Stimulated activated CD4-positive, alpha-beta T cell treated with anti-CD3 and anti-CD28 coated beads, Interleukin-1b, Interleukin-23, amount 100 ng/mL, for 24 hours (primary cell): ENCODE results near the gene MYCBP2.
"Not testable (repeated sequence)": the region's sequence is repeated elsewhere in the genome, so short reads cannot be mapped to it uniquely, and the experiment has no call there.

Experiments
- DNase-seq, 4 experiments: peaks; one replicate each; pipeline ENCODE4 v3.0.0-alpha.2; 2020; ENCODE audit warnings: low read depth in 4 of 4, low spot score in 1 of 4

MYCBP2 gene, protein sequence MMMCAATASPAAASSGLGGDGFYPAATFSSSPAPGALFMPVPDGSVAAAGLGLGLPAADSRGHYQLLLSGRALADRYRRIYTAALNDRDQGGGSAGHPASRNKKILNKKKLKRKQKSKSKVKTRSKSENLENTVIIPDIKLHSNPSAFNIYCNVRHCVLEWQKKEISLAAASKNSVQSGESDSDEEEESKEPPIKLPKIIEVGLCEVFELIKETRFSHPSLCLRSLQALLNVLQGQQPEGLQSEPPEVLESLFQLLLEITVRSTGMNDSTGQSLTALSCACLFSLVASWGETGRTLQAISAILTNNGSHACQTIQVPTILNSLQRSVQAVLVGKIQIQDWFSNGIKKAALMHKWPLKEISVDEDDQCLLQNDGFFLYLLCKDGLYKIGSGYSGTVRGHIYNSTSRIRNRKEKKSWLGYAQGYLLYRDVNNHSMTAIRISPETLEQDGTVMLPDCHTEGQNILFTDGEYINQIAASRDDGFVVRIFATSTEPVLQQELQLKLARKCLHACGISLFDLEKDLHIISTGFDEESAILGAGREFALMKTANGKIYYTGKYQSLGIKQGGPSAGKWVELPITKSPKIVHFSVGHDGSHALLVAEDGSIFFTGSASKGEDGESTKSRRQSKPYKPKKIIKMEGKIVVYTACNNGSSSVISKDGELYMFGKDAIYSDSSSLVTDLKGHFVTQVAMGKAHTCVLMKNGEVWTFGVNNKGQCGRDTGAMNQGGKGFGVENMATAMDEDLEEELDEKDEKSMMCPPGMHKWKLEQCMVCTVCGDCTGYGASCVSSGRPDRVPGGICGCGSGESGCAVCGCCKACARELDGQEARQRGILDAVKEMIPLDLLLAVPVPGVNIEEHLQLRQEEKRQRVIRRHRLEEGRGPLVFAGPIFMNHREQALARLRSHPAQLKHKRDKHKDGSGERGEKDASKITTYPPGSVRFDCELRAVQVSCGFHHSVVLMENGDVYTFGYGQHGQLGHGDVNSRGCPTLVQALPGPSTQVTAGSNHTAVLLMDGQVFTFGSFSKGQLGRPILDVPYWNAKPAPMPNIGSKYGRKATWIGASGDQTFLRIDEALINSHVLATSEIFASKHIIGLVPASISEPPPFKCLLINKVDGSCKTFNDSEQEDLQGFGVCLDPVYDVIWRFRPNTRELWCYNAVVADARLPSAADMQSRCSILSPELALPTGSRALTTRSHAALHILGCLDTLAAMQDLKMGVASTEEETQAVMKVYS (N-terminal part only)

DNA sequence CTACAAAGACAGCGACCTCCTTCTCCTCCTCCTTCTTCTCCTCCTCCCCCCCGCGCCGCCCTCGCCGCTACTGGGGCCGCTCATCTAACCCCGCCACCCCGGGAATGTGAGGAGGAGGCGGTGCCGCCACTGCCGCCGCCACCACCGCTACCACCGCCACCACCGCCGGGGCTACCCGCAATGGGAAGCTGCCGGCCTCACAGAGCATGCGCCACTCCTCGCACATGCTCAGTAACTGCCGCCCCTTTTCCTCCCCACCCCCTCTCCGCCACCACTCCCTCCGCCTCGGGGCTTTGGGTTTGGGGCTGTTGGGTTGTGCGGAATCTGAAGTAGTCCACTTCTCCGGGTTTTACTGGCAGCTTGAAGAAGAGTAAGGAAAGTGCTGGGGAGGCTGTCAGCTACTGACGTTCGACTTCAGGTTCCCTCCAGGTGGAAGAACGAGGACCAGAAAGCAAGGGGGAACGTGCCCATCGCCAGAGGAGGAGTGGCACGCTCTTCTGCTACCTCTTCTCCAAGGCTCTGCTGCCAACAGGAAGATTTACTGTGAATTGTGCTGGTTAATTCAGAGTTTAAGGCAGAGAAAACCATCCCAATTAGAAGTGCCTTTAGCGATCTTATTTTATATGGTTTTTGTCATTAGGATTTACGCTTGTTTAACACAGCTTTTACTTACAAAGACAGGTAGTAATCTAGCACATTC is at the start of gene MYCBP2:
Gene MYCBP2 (minus strand): TSS at position 190 of the 700 bp plus-strand sequence. CDS start 319 bp downstream, outside the sequence.
- DNase-seq: peak; percentile 89 to 96 (median 94)

DNA sequence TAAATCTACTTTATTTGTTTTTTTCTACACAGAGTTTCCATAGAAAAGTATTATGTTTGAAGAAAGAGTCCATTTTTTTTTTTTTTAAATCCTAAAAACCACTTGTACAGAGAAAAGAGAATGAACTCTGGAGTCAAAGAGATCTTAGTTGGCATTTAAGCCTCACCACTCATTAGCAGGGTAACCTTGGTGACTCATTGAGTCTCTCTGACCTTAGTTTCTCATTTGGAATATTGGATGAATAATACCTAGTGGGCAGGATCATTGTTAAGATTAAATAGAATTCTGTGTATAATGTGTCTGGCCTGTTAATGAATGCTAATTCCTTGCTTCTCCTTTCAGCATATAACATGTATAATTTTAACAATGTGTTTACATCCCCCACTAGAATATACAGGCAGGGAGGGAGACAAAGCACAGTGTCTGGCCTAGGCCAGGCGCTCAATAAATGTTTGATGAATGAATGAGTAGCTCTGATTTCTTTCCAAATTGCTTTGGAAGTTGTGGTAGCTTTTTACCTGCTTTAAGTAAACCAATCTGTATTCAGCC is 48.7 kb upstream of the MYCBP2 start:
- DNase-seq: no peak

DNA sequence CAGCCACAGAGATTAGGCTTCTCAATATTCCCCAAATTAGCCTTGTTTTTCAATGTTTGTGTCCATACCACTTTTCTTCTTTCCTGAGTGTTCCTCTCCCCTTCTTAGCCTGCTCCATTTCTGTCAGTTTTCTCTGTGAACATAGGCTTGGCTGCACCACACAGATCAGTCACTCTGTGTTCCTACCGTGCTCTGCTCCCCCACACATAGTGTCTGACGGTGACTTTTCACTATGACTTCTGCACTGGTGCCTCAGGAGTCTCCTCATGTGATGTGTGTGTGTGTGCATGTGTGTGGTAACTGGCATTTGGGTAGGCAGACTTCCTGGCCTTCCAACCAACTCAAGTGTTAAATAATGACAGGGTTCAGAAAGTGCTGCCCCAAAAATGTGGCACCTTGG is 47.9 kb upstream of the MYCBP2 start:
- DNase-seq: no peak

DNA sequence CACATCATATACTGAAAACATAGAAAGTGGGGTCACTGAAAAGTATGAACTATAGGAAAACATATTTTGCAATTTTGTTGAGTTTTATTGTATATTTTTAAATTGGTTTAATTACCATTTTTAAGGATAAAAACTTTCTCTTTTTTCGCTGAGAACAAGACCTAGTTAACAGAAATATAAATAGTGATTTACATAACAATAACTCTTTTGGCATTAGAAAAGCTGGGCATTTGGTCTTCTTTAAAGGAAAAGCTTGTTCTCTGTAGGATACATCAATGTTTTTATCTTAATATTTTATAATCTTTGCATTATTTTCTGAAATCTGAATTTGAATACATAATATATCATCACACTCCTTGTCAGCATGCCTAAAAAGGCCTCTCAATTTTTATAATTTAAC is 47.4 kb upstream of the MYCBP2 start:
- no peak for DNase-seq

DNA sequence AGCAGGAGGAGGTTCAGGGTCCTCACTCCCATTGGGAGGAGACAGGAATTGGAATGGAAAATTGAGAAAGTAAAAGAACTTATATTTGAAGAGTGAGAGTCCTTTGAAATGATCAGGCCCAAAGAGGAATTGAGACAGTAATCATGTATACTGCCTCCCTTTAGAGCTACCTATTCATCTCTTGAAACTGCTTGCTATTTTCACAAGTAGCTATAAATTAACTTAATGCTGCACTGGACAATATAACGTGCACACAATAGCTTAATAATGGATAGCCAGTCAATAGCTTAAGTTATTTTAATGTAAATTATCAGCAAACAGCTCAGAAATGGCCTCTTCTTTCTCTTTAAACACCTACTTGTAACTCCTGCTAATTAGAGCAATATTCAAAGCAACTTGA is 46.6 kb upstream of the MYCBP2 start:
- no peak for DNase-seq

DNA sequence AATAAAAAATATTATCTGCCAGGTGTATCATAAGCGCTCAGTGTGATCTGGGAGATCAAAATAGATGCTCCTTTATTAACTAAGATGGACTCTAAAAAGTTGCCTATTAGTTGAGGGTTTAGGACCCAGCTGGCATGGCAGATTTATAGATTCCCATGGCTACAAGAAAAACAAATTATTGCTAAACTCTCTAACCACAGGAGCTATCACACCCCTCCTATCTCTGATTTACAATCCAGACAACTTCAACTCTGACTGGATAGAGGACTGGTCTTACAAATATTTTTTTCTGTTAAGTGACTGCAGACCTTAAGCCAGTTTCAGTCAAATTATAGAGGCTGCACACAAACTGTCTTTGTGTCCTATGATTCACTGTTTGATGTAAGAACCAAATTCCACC is 45.4 kb upstream of the MYCBP2 start:
- no peak for DNase-seq

DNA sequence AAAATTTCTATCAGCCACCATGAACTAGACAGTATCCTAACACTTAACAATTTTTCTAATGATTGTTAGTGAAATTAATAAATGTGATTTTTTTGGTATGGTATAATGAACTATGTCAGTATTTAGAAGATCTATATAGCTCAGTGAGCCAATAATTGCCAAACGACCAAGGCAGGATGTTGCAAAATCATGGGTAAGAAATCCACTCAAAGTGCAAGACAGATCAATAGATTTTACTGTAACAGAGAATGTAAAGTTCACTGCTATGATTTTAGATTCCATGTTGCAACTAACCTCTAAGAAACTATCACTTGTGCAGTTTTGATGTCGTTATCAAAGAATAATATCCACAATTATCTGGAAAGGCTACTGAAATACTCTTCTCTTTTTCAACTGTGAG is 44.0 kb upstream of the MYCBP2 start:
- no peak for DNase-seq

DNA sequence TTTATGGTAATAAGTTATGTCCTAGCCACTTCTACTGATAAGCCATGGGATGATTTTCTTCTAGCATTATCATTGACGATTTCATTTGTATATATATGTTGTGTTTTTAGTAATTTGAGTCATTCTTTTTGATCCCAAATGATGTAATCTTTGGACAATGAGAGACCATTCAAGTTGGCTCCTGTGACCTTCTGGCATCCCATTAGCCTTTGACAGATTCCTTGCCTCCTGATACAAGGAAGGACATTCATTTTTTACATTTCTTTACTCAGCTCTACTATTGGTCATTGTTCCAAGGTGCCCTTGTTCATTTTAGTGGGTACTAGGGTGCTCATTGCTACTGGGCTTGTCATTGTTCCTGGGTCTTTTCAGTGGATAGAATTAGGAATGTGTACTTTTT is 35.3 kb upstream of the MYCBP2 start:
- DNase-seq: no peak

DNA sequence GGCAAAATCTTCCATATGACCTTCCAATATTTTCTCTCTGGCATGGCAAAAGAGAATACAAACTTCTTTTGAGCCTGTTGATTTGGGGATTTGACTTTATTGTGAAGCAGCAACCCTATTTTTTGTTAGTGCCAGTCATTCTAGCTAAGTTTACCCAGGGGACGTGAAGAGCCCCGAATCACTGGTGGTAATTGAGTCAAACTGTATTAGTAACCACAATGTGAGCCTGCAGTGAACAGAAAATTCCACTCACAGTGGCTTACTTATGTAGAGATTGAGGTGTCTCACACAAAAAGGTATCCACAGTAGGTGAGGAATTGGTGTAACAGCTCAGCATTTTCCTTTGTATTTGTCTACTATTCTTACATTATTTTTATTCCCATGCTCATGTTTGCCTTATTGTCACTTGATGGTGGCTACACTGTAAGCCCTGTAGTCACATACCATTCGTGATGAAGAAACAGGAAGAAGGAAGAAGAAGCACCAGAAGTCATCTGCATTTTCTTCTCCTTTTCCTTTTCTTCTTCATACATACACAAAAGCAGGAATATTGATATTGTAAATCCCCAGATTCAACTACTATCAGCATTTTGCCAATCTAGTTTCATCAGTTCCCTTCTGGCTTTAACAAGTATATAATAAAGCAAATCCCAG is 33.3 kb upstream of the MYCBP2 start:
- no peak for DNase-seq

DNA sequence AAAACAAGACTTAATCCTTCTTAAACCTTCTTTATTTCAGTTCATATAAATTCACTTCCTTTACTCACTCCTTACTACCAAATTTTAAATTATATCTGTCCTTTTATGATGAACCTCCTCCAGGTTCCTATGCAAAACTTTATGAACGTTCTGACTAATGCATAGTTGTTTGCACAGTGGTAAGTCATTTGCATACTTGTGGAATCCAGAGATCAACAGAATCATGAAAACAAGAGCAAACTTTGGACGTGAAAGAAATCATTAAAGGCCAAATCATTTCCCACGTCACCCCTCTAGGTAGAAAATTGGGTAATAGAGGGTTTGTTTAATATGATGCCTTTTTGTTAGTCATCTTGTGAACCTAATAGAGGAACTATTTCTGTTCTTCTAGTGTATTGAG is 32.3 kb upstream of the MYCBP2 start:
- no peak for DNase-seq

DNA sequence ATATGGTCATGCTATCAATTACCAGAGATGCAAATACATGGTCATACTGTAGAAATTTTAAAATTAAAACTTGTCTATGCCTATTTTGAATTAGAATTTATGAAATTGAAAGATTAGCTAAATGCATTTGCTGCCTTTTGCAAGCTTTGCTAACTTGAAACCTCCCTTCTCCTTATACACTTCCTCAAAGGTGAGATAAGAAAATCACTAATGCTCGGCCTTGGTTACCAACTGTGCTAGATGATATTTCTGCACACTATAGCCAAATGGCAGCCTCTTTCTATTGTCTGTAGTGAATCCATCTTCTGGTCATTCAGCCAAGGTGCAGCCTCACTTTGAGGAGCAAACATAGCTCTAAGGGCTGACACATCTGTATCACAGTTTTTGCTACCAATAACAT is 31.1 kb upstream of the MYCBP2 start:
- no peak for DNase-seq

DNA sequence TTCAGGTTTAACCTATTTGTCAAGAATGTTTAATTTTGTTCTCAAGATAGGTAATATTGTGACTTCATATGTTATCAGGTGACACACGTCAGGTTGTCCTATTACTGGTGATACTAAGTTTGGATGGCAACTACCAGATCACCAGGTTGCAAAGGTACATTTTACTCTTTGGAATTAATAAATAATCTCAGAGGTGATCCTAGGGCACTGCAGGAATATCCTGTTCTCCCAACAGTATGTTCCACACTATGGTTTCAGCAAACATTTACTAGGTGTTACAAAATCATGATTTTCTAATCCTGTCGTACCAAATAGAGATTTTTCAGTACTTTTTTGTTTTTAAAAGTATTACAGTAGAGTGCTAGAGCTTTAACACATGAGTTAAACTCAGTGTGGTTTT is 29.3 kb upstream of the MYCBP2 start:
- no peak for DNase-seq

DNA sequence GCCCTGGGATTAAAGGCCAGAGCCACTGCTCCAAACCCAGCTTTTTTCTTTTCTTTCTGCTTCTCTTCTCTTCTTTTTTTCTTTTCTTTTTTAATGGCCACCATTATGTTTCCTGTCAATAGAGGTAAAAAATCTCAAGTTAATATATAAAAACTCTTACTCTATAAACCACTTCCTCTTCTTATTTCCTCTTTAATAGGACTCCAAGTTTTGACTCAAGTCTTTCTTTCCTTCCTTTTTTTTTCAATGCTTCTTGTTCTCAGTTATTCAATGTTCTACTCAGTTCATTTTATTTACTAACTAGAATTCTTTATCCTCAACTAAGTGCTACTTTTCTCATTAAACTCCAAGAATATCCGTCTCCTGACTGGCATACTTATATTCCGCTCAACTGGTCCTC is 27.1 kb upstream of the MYCBP2 start:
- no peak for DNase-seq

DNA sequence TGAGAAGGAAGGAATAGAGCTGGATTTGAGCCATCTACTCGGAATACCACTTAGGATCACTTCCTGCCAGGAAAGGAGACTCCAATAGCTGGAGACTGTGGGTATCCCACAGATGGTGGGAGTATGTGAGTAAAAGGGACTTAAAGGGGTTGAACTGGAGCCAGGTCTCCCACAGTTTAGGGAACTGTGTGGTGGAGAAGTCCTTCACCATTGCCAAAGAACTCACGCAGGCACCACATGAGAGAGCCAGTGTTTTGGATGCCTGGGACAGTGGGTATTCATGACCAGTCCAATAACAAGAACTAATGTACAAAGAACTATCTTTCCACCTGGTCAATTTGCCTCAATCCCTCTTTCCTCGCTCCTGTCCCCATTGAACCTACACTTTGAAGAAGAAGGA is 24.4 kb upstream of the MYCBP2 start:
- no peak for DNase-seq

DNA sequence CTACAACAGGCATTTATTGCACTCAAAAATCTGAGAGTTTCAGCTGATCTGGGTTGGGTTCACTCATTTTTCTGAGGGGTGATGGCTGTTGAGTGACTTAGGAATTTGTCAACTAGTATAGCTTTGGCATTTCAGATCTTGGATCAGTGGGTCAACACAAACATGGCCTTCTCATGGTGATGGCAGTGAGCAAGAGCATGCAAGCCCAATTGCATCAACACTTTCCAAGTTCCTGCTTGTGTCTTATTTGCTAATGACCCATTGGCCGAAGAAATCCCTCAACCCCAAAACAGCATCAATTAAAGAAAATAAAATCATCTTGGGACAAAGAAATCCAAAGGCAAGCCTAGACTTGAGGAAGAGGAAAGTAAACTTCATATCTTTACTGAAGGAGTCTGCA is 23.9 kb upstream of the MYCBP2 start:
- no peak for DNase-seq

DNA sequence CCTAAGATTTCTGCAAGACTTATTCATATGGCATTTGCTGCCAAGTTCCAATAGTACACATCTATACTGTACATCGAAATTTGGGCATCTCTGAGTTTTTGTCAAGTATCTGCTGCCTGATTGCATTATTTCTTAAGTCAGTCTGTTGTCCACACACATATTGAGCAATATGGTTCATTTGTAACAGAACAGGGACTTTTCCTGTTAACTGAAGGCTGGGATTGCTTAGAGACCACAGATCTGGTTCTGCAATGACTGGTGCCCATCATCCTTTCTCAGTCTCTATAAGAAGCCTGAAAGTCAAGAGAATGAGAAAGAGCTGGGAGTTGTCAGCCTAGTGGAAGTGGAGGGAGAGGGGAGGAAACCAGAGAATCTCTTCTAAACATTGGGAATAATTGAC is 22.5 kb upstream of the MYCBP2 start:
- no peak for DNase-seq

DNA sequence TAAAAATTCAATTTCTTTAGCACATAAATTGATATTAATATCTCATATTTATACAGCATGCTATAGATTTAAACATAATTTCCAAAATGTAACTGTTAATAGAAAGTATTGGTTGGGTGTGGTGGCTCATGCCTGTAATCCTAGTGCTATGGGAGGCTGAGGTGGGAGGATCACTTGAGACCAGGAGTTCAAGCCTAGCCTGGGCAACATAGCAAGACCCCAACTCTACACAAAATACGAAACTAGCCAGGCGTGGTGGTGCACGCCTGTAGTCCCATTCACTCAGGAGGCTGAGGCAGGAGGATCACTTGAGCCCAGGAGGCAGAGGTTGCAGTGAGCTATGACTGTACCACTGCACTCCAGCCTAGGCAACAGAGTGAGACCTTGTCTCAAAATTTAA is 20.5 kb upstream of the MYCBP2 start:
- DNase-seq: not testable (repeated sequence)

DNA sequence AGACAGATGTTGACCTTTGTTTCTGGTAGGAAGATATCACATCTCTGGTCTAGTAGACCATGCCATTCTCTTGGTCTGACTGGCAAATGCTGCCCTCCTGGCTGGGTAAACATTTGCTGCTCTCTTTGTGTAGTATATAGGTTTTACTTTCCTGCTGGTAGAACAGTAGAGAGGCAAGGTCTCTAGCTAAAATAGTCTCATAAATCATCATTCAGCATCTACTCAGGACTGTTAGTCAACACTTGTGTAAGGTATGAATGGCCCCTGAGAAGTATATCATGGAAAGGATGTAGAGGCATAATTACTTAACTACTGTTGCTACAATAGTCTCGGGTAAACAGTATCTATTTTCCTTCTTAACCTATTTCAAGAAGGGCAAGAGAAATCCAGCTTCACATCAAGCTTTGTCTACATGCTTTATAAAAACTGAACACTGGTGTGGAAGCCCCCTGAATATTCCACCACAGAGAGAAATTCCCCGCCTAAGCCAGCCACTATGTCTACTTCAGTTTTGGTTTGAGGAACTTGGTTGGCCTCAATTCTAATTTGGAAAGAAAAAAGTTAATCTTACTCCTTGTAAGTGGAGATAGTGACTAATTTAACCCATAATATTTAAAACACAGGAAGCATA is 18.4 kb upstream of the MYCBP2 start:
- DNase-seq: no peak

DNA sequence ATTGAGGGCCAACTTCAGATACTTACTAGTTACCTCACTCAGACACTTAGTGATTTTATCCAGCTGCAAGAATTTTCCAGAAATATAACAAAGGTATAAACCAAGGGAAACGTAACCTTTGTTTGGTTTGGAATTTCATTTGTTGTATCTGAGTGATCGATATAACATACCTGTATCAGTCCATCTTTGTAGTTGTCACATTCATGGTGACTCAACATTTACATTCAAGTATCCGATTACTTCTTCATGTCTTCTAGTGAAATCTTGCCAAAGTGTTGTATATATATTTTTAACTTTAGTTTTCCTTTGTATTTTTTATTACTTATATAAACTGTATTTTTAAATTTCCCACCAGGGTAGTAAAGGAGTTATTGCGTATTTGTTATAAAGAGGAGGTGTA is 16.9 kb upstream of the MYCBP2 start:
- no peak for DNase-seq

DNA sequence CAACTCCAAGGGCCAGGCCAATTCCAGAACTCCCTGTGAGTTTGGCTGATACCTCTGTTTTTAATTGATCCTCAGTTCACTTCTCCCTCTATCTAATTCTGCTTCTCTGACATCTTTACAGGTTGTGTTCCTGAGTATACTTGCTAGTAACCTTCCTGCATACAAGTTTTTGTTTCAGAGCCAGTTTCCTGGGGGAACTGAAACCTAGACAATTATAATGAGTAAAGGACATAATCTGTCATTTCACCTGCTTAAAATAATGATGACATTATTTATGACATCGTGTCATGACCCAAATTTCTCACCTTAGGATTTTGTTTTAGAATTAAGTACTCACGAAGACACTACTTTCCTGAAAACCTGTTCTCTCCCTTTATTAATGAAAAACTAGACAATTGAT is 12.5 kb upstream of the MYCBP2 start:
- no peak for DNase-seq
